ENCODE results near the gene RAMP3. TPM values are rescaled to one million over a fixed set of nuclear protein-coding genes. Genes with fewer than 3 reads are reported as not detected.

The RAMP3 gene
- total and polyA plus RNA-seq, 9 donors: 2.9 to 26.0 (median 8.0) TPM

- Histone ChIP-seq H3K4me1 (ENCODE audit: insufficient read depth) (no peaks in the 10 kb centered on the region), H3K4me3 (no peak overlapping the region), H3K9me3 (no peaks in the 10 kb centered on the region), H3K27me3 (no peaks in the 10 kb centered on the region), H3K27ac (no peak overlapping the region), H3K36me3 (no peaks in the 10 kb centered on the region)
- TF ChIP-seq POLR2A (IDR thresholded peaks at IDR 0.05): no peak
- TF ChIP-seq EP300 (IDR thresholded peaks at IDR 0.05): no peak
- intact Hi-C loops (cut with DNase I): no loop called here
- 70 to 77% (median 71%) methylated on average over 1 of the region's 1 CpG for WGBS, 3 donors
- no peak for DNase-seq
Observed at GRCh38 chr7:45233249-45233775, 75.7 kb downstream of the RAMP3 start.

Other genes starting within 250 kb of the RAMP3 start
- 1 to 10 TPM in 4 of 7 donors, under 1 TPM in 3; 0.48 to 2.4 (median 1.0) TPM for gene MYO1G, start 178.8 kb upstream of the RAMP3 start, total RNA-seq
- 1 to 10 TPM in 1 of 2 donors, under 1 TPM in 1; 0.64 to 1.1 TPM for gene MYO1G, start 178.8 kb upstream of the RAMP3 start, polyA plus RNA-seq
- gene CCM2, start 157.6 kb upstream of the RAMP3 start, total RNA-seq: 10 to 100 TPM; 16.2 to 34.6 (median 23.5) TPM
- 10 to 100 TPM; 21.2 to 23.1 TPM for gene CCM2, start 157.6 kb upstream of the RAMP3 start, polyA plus RNA-seq
- gene NACAD, start 68.8 kb upstream of the RAMP3 start, total RNA-seq: 10 to 100 TPM in 5 of 7 donors, 1 to 10 TPM in 2; 5.1 to 24.1 (median 18.8) TPM
- gene NACAD, start 68.8 kb upstream of the RAMP3 start, polyA plus RNA-seq: 1 to 10 TPM; 4.1 to 8.1 TPM
- 10 to 100 TPM; 28.9 to 67.5 (median 50.8) TPM for gene TBRG4, start 46.1 kb upstream of the RAMP3 start, total RNA-seq
- gene TBRG4, start 46.1 kb upstream of the RAMP3 start, polyA plus RNA-seq: 10 to 100 TPM; 28.6 to 34.0 TPM